ENCODE data around the gene EIF2S3.

- TF ChIP-seq POLR2A (IDR thresholded peaks at IDR 0.05; ENCODE audit: low read depth, low read length) (no peak), POLR2AphosphoS5 (IDR thresholded peaks at IDR 0.05; ENCODE audit: low read depth, low read length) (no peak)
Measured at GRCh38 chrX:24020306-24020876, 34.4 kb upstream of the EIF2S3 start.

All from GM12892 (cell line).